CD4-positive, alpha-beta T cell treated with Interleukin-17A for 4 hours (primary cell): ENCODE data around the gene P4HB.
"Not testable (repeated sequence)": the region's sequence is repeated elsewhere in the genome, so short reads cannot be mapped to it uniquely, and the experiment has no call there.

Source experiments
- DNase-seq: peaks from one replicate; pipeline ENCODE4 v3.0.0-alpha.2; 2020; ENCODE audit warnings: mixed read lengths

P4HB gene

DNA sequence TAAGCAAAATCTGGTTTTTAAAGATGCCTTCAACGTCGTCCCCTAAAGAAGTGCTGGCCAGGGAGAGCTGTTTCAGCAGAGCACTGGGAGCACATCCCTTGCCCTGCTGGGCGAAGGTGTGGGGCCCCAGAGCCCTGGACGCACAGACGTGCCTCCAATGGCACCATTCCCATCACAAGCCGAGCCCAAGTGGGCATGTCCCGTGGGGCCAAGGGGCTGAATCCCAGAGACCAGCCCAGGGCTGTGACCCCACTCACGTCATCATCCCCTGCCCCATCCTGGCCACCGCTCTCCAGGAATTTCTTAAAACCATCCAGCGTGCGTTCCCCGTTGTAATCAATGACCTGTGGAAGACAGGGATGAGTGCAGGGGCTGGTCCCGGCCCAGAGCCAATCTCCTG, 15.4 kb downstream of the P4HB start:
- no peak for DNase-seq

DNA sequence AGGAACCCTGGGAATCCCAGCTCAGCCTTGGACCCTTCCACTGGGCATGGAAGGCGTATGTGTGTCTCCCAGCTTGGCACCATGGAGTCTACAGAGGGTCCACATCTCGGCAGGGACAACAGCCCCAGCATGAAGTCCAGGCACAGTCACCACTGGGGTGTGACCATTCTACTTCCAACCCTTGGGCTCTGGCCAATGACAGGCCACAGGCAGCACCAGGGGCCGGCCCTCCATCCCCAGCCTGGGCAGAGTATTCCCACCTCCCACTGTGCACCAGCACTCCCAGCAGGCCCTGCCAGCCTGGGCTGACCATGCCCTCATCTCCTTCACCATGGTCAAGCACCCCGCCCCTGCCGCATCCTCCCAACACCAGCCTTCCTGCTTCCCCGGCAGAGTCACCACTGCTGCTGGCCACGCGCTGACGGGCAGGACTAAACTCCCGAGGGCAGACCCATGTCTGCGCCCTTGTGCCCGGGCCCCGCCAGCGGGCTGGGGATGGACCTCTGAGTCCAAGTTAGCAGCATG, 15.9 kb downstream of the P4HB start:
- DNase-seq = no peak

DNA sequence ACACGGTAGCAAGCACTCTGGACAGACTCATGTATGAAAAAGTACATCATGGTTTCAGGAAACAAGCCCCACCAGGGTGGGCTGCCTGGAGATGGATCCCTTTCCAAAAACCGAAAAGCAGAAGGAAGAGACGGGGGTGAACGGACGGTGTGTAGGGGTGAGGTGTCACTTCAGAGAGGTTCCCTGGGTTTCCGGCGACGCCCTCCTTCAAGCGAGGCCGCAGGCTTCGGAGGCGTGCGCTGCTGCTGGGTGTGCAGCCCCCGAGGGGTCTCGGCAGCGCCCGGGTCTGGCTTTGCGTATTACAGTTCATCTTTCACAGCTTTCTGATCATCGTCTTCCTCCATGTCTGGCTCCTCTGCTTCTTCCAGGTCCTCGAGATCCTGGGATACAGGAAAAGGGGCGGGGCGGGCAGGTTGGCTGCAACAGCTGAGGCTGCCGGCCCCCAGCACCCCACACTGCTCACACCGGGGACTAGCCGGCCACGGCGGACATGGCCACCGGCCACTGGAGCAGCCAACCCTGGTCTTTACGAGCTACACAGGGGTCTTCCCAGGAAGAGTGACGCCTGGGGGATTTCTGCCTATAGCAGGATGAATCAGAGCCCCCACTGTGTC, 16.5 kb downstream of the P4HB start:
- no peak for DNase-seq

DNA sequence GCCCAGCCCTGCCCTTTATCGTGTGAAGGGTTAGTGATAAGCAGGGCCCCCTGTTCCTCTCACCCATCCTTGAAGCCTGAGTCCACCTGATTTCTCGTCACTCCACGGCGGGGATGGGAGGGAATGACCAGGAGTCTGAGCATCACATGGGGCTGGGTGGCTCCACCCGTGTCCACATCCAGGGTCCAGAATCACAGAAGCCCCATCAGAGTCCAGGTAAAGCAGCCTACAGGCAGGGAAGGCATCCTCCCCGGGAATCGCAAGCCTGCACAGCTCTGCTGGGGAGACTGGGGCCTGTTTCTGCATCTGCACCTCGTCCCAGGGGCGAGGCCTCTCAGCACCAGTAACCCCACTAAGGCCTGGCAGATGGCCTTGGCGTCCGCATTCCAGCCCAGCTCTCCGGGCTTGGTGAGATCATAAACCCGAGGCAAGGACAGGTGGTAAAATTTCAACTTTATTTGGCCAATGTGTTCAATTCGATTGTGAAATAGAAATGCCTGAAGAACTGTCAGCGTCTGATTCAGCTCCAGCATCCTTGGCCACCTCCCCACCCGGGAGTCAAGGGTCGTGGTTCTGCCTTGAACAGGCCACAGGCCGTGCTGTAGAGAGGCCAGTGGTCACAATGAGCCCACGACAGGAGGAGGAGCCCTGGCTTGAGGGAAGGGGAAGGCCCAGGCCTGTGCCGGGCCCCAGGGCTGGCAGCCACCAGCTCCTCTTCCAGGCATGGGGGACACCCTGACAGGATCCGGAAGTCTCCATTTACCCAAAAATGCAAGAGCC, 17.4 kb downstream of the P4HB start:
- no peak for DNase-seq

DNA sequence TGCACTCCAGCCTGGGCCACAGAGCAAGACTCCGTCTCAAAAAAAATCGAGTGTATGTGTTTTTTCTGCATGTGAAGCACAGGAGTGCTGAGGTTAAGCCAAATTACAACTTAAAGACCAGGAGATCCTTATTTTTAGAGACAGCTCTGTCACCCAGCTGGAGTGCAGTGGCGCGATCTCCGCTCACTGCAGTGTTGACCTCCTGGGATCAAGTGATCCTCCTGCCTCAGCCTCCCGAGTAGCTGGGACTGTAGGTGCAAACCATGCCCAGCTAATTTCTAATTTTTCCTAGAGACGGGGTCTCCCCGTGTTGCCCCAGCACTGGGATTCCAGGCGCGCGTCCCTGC, 18.0 kb downstream of the P4HB start:
- DNase-seq = no peak

DNA sequence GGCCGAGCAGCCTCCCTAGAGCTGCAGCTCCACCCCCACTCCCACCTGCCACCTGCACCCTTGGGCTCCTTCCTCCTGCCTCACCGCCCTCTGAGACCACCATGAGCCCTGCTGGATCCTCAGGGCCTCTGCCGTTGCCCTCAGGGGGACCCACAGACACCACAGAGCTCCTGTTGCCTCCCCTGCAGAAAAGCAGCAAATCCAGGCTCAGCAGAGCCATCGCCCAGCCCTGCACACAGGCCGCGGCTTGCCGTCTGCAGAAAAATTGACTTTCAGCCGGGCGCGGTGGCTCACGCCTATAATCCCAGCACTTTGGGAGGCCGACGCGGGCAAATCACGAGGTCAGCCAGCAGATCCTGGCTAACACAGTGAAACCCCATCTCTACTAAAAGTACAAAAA, 18.5 kb downstream of the P4HB start:
- no peak for DNase-seq

DNA sequence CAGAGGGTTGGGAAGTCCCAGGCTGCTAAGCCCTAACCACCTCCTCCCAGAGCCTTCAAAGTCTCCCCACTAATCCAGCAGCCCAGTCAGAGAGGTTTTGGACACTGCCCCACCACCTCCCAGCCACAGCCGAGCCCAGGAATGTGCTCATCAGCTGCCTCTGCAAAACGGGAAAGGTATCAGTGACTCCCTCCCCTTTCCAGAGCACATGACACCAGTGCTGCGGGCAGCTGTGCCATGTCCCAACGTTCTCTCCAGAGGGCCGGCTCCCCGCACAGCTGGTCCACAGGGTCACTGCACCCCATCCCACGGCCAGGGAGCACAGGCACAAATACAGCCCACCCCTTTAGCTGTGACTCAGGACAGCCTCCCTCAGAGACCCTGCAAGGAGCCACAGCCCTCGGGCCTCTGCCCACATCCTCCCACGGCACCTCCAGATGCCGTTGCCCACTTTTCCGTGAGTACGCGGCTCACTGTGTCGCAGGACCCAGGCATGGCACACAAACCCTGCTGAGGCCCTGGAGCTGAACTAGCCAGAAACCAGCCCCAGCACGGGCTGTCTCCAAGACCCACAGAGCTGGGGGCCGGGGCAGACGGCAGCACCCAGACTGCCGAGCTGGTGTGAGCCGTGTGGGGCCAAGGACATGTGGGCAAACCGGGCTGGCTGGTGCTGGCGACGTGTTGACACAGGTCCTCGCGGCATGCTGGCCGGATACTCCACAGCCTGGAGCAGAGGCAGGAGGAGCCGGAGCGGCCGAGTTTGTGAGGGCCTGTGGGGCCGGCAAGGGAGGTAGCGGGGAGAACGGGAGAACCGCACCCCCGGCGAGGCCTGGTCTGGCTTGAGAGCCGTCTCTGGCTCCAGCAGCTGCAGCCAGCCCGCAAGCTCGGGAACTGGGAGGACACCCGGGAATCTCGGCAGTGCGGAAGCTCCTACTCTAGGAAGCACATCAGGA, 19.2 kb downstream of the P4HB start:
- no peak for DNase-seq

DNA sequence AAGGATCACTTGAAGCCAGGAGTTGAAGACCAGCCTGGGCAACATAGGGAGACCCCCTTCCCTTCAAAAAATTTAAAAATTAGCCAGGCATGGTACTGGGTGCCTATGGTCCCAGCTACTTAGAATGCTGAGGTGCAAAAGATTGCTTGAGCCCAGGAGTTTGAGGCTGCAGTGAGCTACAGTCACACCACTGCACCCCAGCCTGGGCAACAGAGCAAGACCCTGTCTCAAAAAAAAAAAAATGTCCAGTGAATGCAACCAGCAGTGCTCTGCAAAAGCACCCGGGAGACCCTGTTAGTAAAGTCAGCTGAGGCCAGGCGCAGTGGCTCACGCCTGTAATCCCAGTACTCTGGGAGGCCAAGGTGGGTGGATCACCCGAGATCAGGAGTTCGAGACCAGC, 20.3 kb downstream of the P4HB start:
- DNase-seq = not testable (repeated sequence)

DNA sequence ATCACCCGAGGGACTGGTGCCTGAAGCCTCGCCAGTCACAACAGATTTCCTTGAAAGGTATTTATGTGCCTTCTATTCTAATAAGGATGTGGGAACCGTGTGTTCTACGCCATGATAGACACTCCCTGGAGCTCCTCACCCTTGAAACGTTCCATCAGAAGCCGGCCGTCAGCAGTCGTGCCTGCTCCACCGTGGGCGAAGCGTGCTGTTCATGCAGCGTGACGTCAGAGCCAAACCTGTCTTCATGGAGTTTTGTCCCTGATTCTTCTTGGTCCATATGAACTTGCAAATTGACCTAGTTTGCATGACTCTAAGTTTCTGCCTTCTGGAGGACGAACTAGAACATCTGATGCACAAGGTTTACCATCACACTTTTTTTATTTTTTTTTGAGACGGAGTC, 21.0 kb downstream of the P4HB start:
- no peak for DNase-seq

DNA sequence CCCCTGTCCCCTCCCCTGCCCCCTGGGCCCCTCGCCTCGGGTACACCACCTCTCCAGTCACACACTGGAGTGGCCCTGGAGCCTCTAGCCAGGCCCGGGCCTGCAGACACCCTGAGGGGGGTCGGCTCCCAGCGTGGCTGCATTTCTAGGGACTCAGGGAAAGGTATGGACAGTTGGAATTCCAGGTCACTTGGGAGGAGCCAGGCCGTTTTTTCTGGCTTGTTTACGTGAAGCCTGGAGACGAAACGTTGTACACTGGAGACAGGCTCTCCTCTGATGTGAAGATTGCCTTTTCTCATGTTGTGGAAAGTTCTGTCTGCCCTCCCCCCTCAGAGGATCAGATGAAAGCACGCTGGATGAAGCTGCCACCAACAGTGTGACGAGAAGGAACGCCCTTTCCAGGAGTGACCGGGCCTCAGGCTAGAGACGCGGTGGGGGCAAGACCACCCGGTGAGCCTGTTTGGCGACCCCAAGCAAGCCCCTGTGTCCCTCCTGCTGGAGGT, 21.5 kb downstream of the P4HB start:
- DNase-seq = no peak

DNA sequence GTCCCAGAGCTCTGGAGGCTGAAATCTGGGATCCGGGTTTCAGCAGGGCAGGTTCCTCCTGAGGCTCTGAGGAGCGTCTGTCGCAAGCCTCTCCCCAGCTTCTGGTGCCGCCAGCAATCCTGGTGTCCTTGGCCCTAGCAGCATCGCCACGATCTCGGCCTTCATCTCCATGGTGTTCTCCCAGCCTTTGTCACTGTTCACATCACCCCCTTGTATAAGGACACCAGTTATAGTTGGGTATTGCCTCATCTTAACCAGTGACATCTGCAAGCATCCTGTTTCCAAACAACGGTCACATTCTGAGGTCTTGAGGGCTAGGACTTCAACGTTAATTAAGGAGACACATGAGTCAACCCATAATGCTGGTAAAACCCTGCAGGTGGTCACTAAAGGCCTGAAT, 22.7 kb downstream of the P4HB start:
- no peak for DNase-seq

DNA sequence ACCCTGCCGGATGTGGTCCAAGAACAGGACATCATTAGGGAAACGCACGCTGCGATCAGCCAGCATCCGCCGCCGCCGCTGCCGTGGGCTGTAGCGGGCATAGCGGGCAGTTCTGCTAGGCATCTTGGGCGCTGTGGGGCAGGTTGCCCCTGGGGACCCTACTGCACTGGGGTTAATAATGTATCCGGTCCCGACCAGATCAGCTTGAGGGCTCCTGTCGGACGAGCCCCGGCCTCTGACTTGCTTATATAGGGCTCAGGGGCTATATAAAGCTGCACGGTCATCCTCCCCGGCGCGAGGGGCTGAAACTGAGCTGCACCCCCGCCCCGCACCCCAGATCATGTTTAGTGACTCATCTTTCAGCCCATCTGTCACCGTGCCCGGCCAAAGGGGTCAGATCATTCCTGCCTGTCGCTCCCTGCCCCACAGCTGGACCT, 25.5 kb downstream of the P4HB start, which contains the start of gene PPP1R27:
Gene PPP1R27 (minus strand): TSS at position 220 of the 437 bp plus-strand sequence. CDS start 97 bp downstream, at position 123.
- no peak for DNase-seq

DNA sequence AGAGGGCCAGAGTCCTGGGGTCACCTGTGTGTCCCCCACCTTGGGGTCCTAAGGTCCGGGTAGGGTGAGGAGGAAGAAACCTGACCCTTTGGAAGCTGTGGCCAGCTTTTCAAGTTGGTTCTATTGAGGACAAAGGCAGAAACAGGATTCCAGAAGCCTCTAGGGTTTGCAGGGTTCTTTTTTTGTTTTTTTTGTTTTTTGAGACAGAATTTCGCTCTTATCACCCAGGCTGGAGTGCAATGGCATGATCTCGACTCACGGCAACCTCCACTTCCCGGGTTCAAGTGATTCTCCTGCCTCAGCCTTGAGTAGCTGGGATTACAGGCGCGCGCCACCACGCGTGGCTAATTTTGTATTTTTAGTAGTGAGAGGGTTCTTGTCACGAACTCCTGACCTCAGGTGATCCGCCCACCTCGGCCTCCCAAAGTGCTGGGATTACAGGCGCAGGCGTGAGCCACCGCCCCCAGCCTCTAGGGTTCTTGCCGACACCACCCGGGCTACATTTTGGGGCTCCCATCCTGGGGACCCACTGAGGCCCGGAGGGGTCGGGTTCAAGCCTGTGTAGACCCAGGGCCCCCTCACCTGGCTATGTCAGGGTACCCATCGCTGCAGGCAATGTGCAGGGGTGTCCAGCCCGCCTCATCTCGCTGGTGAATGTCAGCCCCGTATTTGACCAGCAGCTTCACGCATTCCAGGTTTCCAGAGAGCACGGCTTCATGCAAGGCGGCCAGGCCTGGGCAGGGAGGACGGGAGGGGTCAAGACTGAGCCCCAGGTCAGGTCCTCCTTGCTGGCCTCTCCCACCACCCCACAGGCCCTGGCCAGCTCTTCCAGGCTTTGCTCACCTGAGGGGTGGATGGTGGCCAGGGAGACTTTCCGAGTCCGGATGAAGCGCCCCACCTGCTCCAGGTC, 26.2 kb downstream of the P4HB start:
- no peak for DNase-seq

DNA sequence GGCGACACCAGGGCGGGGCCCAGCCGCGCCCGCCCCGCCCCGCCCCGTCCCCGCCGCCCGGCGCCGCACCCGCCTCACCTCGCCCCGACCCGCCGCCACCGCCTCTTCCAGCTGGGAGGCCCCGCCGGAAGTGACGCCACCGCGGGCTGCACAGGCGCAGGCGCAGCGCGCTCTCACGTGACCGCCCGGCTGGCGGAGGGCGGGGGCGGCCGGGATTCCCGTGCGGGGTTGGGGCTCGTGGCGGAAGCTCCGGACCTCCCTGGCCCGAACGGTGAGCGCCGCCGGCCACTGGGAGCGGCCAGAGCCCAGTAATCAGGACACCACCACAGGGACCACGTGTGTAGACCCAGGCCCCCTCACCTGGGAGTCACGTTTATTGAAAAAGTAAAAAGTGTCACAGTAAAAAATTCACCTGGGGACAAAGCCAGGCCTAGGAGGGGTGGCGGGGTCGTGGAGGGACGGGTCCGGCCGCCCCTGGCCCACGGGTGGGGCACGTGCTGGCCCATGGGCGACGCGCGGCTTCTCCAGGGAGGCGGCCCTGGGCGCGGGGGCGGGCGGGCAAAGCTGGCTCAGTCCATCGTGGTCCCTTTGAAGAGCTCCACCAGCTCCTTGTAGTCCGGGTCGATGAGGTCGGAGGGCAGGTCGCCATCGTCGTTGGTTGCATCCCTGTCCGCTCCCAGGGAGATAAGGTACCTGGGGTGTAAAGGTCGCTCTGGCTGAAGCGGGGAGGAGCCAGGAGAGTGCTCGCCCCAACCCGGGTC, 27.0 kb downstream of the P4HB start, which contains the start of gene MCRIP1:
Gene MCRIP1 (minus strand): TSS at position 132 of the 761 bp plus-strand sequence. CDS start 8,785 bp downstream, outside the sequence.
- peak; percentile 96 for DNase-seq

DNA sequence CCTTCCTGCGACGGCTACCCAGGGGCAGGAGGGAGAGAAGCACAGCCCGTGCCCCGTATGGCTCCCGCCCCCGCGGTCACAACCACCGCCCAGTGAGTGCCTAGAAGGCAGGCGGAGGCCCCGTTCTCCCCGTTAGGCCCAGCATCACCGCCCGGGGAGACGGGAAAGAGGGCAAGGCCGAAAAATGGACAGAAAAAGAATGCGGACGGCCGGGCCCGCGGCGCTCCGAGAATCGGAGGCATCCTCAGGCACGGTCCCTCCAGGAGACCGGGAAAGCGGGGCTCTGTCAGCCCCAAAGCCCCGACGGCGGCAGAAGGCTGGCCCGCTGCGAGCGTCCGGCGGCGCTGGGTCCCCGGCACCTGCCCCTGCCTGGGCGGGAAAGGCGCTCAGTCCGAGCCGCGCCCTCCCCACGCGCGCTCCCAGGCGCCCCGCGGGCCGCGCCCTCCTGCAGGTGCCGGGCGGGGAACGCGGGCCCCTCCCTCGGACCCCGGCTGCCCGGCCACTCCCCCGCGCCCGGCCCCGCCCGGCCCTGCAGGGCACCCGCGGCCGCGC, 27.7 kb downstream of the P4HB start:
- DNase-seq = no peak

DNA sequence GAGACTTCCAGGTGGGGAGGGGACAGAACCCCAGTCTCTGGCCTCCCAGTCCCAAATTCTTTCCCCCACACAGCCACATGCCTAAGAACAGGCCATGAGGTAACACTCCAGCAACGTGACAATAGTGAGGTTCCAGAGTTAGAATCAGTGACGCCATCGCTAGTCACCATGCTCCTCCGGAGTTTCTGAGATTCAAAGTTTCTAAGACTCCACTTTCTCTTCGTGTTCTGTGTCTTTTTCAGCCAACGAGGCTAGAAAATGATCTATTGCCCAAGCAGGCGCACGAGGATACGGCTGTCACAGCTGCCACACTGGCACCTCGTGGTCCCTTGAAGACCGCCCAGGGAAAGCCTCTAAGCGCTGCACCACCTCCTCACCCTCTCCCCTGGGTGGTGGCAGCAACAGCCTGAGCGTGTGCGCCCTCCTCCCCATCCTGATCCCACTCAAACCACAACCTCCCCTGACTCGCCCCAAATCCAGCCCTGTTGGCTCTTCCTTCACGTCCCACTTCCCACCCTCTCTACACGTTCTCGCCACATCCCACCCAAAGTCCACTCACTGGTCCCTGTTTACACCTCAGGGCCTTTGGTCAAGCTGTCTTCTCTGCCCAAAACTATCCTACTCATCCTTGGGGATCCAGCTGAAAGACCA, 28.3 kb downstream of the P4HB start:
- peak; percentile 37 for DNase-seq

DNA sequence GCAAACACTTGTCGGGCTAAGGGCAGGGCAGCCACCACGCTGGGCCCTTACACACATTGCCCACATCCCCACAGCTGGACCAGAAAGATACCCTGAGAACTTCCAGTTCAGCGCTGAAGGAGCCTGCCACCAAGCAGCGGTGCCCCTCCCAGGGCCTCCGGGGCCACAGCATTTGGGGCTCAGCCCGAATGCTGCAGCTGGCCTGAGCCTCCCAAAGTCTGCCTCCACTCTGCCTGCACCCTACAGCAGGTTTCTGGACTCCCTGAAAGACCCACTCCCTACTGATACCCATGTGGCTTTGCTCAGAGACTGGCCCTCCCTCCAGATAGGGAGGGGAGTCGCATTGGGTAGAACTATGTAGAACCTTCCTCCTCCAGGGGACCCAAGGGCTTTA, 28.8 kb downstream of the P4HB start:
- no peak for DNase-seq

DNA sequence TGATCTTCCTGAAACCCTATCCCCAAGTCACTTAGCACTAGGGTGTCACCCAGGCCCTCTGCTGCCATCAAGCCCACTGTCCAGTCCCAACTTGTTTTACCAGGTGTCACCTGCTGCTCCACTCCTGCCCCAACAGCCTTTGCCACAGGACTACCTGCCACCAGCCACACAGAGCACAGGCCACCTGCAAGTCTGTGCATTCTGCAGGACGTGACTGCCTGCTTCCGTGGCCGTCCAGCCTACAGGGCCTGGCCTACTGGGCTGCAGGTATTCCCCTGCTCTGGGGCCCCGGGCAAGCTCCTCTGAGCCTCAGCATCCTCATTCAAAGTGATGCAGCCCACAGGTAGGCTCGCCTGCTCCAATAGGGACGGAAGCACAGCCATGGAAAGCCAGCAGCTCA, 30.5 kb downstream of the P4HB start:
- no peak for DNase-seq

DNA sequence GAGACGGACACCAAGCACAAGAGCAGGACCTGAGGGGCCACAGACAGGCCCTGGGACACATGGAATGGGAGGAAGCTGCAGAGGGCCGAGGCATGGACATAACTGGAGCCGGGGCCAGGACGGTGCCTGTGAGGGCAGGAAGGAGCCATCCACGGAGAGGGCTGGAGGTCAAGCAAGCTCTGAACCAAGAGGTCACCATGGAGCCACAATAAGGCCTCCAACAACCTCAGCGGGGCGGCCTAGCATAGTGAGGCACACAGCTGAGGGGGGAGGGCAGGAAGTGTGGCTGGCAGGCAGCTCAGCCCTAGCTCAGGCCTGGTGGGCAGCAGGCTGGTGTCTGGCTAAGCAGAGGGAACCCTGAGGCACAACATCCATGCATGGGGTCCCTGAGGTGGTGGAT, 31.7 kb downstream of the P4HB start:
- DNase-seq = no peak

DNA sequence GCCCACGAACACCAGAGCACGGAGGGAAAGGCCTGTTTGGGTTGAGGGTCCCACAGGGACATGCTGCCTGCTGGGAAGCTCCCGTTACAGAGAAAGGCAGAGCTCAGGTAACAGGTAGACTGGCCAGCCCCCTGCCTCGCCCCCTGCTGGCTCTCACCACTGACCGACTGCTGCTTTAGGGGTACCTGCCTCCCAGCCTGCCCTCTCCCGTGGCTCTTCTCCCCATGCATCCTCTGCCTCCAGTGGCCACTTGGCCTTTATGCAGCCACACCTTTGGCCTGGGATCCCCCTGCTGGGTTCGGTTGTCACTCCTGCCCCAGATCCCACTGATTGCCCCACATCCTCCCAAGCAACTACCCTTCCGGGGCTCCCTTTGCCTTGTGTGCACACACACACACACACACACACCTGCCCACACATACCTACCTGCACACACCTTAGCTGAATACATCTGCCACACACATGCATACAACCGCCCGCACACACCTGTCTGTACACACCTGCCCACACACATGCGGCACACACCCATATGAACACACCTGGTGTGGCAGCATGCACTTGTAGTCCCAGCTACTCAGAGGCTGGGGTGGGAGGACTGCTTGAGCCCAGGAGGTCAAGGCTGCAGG, 34.4 kb downstream of the P4HB start:
- no peak for DNase-seq
